H1 (cell line): Measurements from ENCODE around the gene TTC21A. TPM values are rescaled to one million over a fixed set of nuclear protein-coding genes. Genes with fewer than 3 reads are reported as not detected.

Experiments
- CTCF ChIA-PET: fragments of 300-600 bp; sonication (Branson Sonifier 250); formaldehyde crosslinking; loops from one replicate; lab custom pipeline; 2021; ENCODE audit not compliant: partially characterized antibody; lab: Charles Lee
- POLR2A ChIA-PET: fragments of 300-600 bp; sonication (Branson Sonifier 250); formaldehyde crosslinking; loops from one replicate; lab custom pipeline; 2021; ENCODE audit warnings: inconsistent platforms; ENCODE audit not compliant: partially characterized antibody; lab: Charles Lee
- DNase-seq, 2 experiments: peaks; one replicate each; pipeline versions ENCODE4 v3.0.0 to v3.0.0-alpha.2; 2010 to 2022; ENCODE audit warnings: low spot score in 2 of 2, low read depth in 1 of 2, mixed read lengths in 1 of 2
- FAIRE-seq: peaks from 2 replicates; lab custom pipeline; 2011; peaks lifted over from hg19 to GRCh38; lab: Jason Lieb, UNC
- H2AFZ ChIP-seq: 2 replicates; pipeline ENCODE4 v1.8.1; 2012; ENCODE audit warnings: low read length, inconsistent platforms
- H2AK5ac ChIP-seq: 2 replicates; pipeline ENCODE4 v1.6.1; 2013; ENCODE audit warnings: low read depth, low read length
- H2BK120ac ChIP-seq: replicated peaks from 2 replicates; pipeline ENCODE3; 2013; ENCODE audit warnings: low read depth, low read length, inconsistent platforms
- H2BK12ac ChIP-seq: 2 replicates; pipeline ENCODE4 v1.6.1; 2013; ENCODE audit warnings: low read depth, low read length
- H2BK15ac ChIP-seq: 2 replicates; pipeline ENCODE4 v1.6.1; 2013; ENCODE audit warnings: low read length
- H2BK20ac ChIP-seq: 2 replicates; pipeline ENCODE4 v1.6.1; 2013; ENCODE audit warnings: low read length
- H2BK5ac ChIP-seq: 2 replicates; pipeline ENCODE4 v1.6.1; 2013; ENCODE audit warnings: low read depth, low read length
- H3K14ac ChIP-seq: 2 replicates; pipeline ENCODE4 v1.6.1; 2013; ENCODE audit warnings: inconsistent platforms; ENCODE audit not compliant: insufficient read length
- H3K18ac ChIP-seq: 2 replicates; pipeline ENCODE4 v1.6.1; 2013; ENCODE audit warnings: low read length; ENCODE audit errors: extremely low read depth
- H3K23ac ChIP-seq: 2 replicates; pipeline ENCODE4 v1.6.1; 2013; ENCODE audit warnings: inconsistent platforms; ENCODE audit not compliant: insufficient read length
- H3K23me2 ChIP-seq: 2 replicates; pipeline ENCODE4 v1.6.1; 2013; ENCODE audit warnings: low read depth, low read length
- H3K27ac ChIP-seq: 2 replicates; pipeline ENCODE4 v1.6.1; 2011; ENCODE audit warnings: low read depth, low read length, inconsistent platforms
- H3K27me3 ChIP-seq, 4 experiments: replicated peaks in 1 of 4; 1 replicate in 1 of 4; 2 replicates in 3 of 4; pipeline versions ENCODE4 v1.6.1 to v1.8.1; 2011 to 2013; ENCODE audit warnings: low read length in 3 of 4, mild to moderate bottlenecking in 3 of 4, inconsistent platforms in 2 of 4, mixed read lengths in 2 of 4, moderate library complexity in 1 of 4; ENCODE audit not compliant: control insufficient read depth in 3 of 4, insufficient read depth in 3 of 4; ENCODE audit errors: extremely low read depth in 1 of 4
- H3K36me3 ChIP-seq, 4 experiments: 2 replicates each; pipeline versions ENCODE4 v1.6.1 to v1.8.1; 2011 to 2013; ENCODE audit warnings: mild to moderate bottlenecking in 4 of 4, low read length in 3 of 4, moderate library complexity in 2 of 4, control low read depth in 1 of 4, inconsistent platforms in 1 of 4; ENCODE audit not compliant: insufficient read depth in 4 of 4, control insufficient read depth in 2 of 4
- H3K4ac ChIP-seq: replicated peaks from 2 replicates; pipeline ENCODE3; 2013; ENCODE audit warnings: low read length, low read depth, mixed read lengths, inconsistent platforms; ENCODE audit not compliant: insufficient read length
- H3K4me1 ChIP-seq, 4 experiments: replicated peaks in 1 of 4; 1 replicate in 1 of 4; 2 replicates in 3 of 4; pipeline versions ENCODE4 v1.6.1 to v1.8.1; 2011 to 2013; ENCODE audit warnings: low read length in 3 of 4, inconsistent platforms in 2 of 4, mixed read lengths in 1 of 4; ENCODE audit not compliant: insufficient read depth in 4 of 4, control insufficient read depth in 3 of 4
- H3K4me2 ChIP-seq, 2 experiments: 2 replicates each; pipeline versions ENCODE4 v1.6.1 to v1.8.1; 2011 to 2013; ENCODE audit warnings: low read depth in 2 of 2, low read length in 2 of 2, control low read depth in 1 of 2, inconsistent platforms in 1 of 2, mild to moderate bottlenecking in 1 of 2; ENCODE audit not compliant: insufficient read depth in 1 of 2
- H3K4me3 ChIP-seq, 4 experiments: fragments of 200-600, 300-600 bp in 1 of 4; sonication (generic), shearing (Covaris generic), sonication (Bioruptor Twin) in 1 of 4; 2 replicates each; pipeline versions ENCODE4 v1.5.1 to v1.8.1; 2011 to 2016; ENCODE audit warnings: low read length in 4 of 4, low read depth in 3 of 4, control low read depth in 2 of 4, inconsistent platforms in 2 of 4, mild to moderate bottlenecking in 2 of 4, mixed read lengths in 1 of 4, moderate library complexity in 1 of 4; ENCODE audit not compliant: insufficient read depth in 2 of 4; ENCODE audit errors: extremely low read depth in 1 of 4
- H3K56ac ChIP-seq: replicated peaks from 2 replicates; pipeline ENCODE3; 2013; ENCODE audit warnings: low read depth, mild to moderate bottlenecking, mixed read lengths, low read length, inconsistent platforms; ENCODE audit not compliant: insufficient read length
- H3K79me1 ChIP-seq: 2 replicates; pipeline ENCODE4 v1.6.1; 2013; ENCODE audit warnings: low read depth, low read length, control low read depth
- H3K79me2 ChIP-seq, 2 experiments: 2 replicates each; pipeline versions ENCODE4 v1.6.1 to v1.8.1; 2012 to 2013; ENCODE audit warnings: low read length in 2 of 2, mild to moderate bottlenecking in 2 of 2, inconsistent platforms in 1 of 2; ENCODE audit not compliant: insufficient read depth in 2 of 2, control insufficient read depth in 1 of 2
- H3K9ac ChIP-seq, 4 experiments: replicated peaks in 1 of 4; 1 replicate in 1 of 4; 2 replicates in 3 of 4; pipeline versions ENCODE4 v1.6.1 to v1.8.1; 2011 to 2013; ENCODE audit warnings: low read depth in 3 of 4, low read length in 3 of 4, control low read depth in 2 of 4, mild to moderate bottlenecking in 2 of 4, moderate library complexity in 2 of 4, inconsistent platforms in 1 of 4; ENCODE audit errors: extremely low read depth in 1 of 4
- H3K9me3 ChIP-seq, 2 experiments: 2 replicates each; pipeline versions ENCODE4 v1.6.1 to v1.8.1; 2012 to 2013; ENCODE audit warnings: mild to moderate bottlenecking in 2 of 2, moderate library complexity in 2 of 2, control low read depth in 1 of 2, inconsistent platforms in 1 of 2, low read depth in 1 of 2, low read length in 1 of 2, mixed read lengths in 1 of 2; ENCODE audit not compliant: insufficient read depth in 2 of 2
- H4K20me1 ChIP-seq, 2 experiments: replicated peaks in 1 of 2; 2 replicates each; pipeline versions ENCODE3 to v1.8.1; 2011 to 2013; ENCODE audit warnings: inconsistent platforms in 2 of 2, low read length in 2 of 2, mild to moderate bottlenecking in 1 of 2; ENCODE audit not compliant: insufficient read depth in 2 of 2, control insufficient read depth in 1 of 2
- H4K5ac ChIP-seq: 2 replicates; pipeline ENCODE4 v1.6.1; 2013; ENCODE audit warnings: low read length, low read depth, mixed read lengths, inconsistent platforms; ENCODE audit not compliant: insufficient read length
- H4K8ac ChIP-seq: 2 replicates; pipeline ENCODE4 v1.8.0; 2013; ENCODE audit warnings: mild to moderate bottlenecking, moderate library complexity, low read length, inconsistent platforms; ENCODE audit not compliant: insufficient read depth; ENCODE audit errors: extremely low read depth
- H4K91ac ChIP-seq: replicated peaks from 2 replicates; pipeline ENCODE3; 2013; ENCODE audit warnings: low read length, mixed read lengths, inconsistent platforms; ENCODE audit not compliant: insufficient read length
- CBX5 ChIP-seq: fragments of 300-800, 300-1000 bp; sonication (generic); IDR thresholded peaks from 2 replicates; pipeline ENCODE4 v1.7.1; 2016; ENCODE audit warnings: antibody characterized with exemption, low read length, low read depth
- EP300 ChIP-seq, 2 experiments: IDR thresholded peaks; 1 replicate in 1 of 2; 2 replicates in 1 of 2; pipeline ENCODE4 v1.6.1; 2011 to 2012; ENCODE audit warnings: low read depth in 2 of 2, low read length in 2 of 2, mild to moderate bottlenecking in 2 of 2, borderline replicate concordance in 1 of 2, inconsistent platforms in 1 of 2, moderate library complexity in 1 of 2
- HDAC2 ChIP-seq, 2 experiments: fragments of 300-600 bp in 1 of 2; sonication (generic) in 1 of 2; IDR thresholded peaks; 2 replicates each; pipeline ENCODE4 v1.6.1; 2011 to 2012; ENCODE audit warnings: low read depth in 2 of 2, low read length in 2 of 2, mild to moderate bottlenecking in 2 of 2, moderate library complexity in 2 of 2, borderline replicate concordance in 1 of 2, inconsistent platforms in 1 of 2
- SIN3A ChIP-seq, 2 experiments: IDR thresholded peaks in 1 of 2; conservative IDR thresholded peaks in 1 of 2; 2 replicates each; pipeline ENCODE4 v1.6.1; 2011 to 2012; ENCODE audit warnings: low read length in 2 of 2, improper control_type of control experiment in 1 of 2, low read depth in 1 of 2, mild to moderate bottlenecking in 1 of 2
- SRF ChIP-seq: IDR thresholded peaks from 2 replicates; pipeline ENCODE4 v1.6.1; 2011; ENCODE audit warnings: mild to moderate bottlenecking, low read depth, low read length, moderate library complexity
- YY1 ChIP-seq: IDR thresholded peaks from 2 replicates; pipeline ENCODE4 v1.6.1; 2011; ENCODE audit warnings: low read depth, mild to moderate bottlenecking, low read length
- WGBS, 2 experiments: shearing (Covaris generic) in 1 of 2; methylation state at CpG; one replicate each; pipeline versions ENCODE4 v1.1.6 to v1.1.7; 2013 to 2015; ENCODE audit warnings: low lambda C conversion rate in 2 of 2, mixed read lengths in 2 of 2, inconsistent platforms in 1 of 2, low coverage in 1 of 2, missing lambda C conversion rate in 1 of 2; ENCODE audit not compliant: insufficient replicate concordance in 2 of 2, insufficient coverage in 1 of 2, insufficient read length in 1 of 2; ENCODE audit errors: extremely low coverage in 1 of 2, missing lambda C conversion rate in 1 of 2; 5-methylcytosine and 5-hydroxymethylcytosine counted together
- polyA plus RNA-seq, 7 experiments: library from polyadenylated mRNA; depleted of rRNA in 3 of 7; stranded (reverse) in 5 of 7; unstranded in 2 of 7; fragments of >200 nt in 5 of 7; fragments of 200-250 nt in 2 of 7; gene quantifications; 1 replicate in 5 of 7; 2 replicates in 1 of 7; 4 replicates in 1 of 7; pipeline versions ENCODE4 v1.2.1 to v1.2.3, GENCODE V29; 2011 to 2013; ENCODE audit warnings: missing spikeins in 2 of 7, mixed read lengths in 2 of 7
- total RNA-seq: library from RNA; stranded (reverse); fragmentation: NEBNext Ultra II Directional; extraction: Animal tissue kit (Norgen Biotek cat#: 25700); gene quantifications from 2 replicates; pipeline ENCODE4 v1.2.1, GENCODE V29; 2021

Gene TTC21A
- total and polyA plus RNA-seq, 2 of the 8 experiments (the other 6 are each of a cell fraction or from before 2014, with no cell fraction given): 2.3 to 2.8 TPM

GRCh38 chr3:39186692-39187151, 79.2 kb downstream of the TTC21A start:
- no peak overlapping the region for H3K23ac ChIP-seq
- H4K91ac ChIP-seq: no peak overlapping the region
- no peak overlapping the region; the same call in 1 of the 2 replicates for H4K8ac ChIP-seq
- H3K36me3 ChIP-seq: no peaks in the 10 kb centered on the region
- no peak overlapping the region for H2BK12ac ChIP-seq
- H2BK120ac ChIP-seq: no peak overlapping the region
- H3K14ac ChIP-seq: no peak overlapping the region
- 87% methylated on average over 11 of the region's 11 CpGs; no CpG with 5 or more reads in 1 of the 2 experiments for WGBS, 2 experiments
- H3K9ac ChIP-seq: no peak overlapping the region
- CTCF ChIA-PET: interaction anchor here (1.3 to 18.0 kb wide), 6 partner anchors 9 to 98 kb away, joined by 4 to 767 read pairs (median 103); partner anchors contain the start of gene CX3CR1
- peaks cover 0 to 5% (median 2%) of the 10 kb centered on the region in 4 experiments; a peak in 3 of 7 replicates for H3K4me1 ChIP-seq
- H4K20me1 ChIP-seq: no peaks in the 10 kb centered on the region
- H3K56ac ChIP-seq: no peak overlapping the region
- H3K79me2 ChIP-seq: no peaks in the 10 kb centered on the region
- no peaks in the 10 kb centered on the region for H3K23me2 ChIP-seq
- H2BK20ac ChIP-seq: no peak overlapping the region
- H3K27me3 ChIP-seq: no peaks in the 10 kb centered on the region
- H3K18ac ChIP-seq: no peak overlapping the region
- DNase-seq (no peak), FAIRE-seq (no peak)
- POLR2A ChIA-PET: interaction anchor here (2.6 kb wide), 1 partner anchor 60 kb away, joined by 5 read pairs; no protein-coding TSS in a partner anchor
- H3K4ac ChIP-seq: no peak overlapping the region
- H2AFZ ChIP-seq: no peak overlapping the region
- no peak overlapping the region for H3K27ac ChIP-seq
- no peak overlapping the region for H2BK5ac ChIP-seq
- no peak overlapping the region for H3K4me2 ChIP-seq
- H2BK15ac ChIP-seq: no peak overlapping the region
- TF ChIP-seq CBX5 (no peak), HDAC2 (IDR thresholded peaks at IDR 0.05; ENCODE audit: borderline replicate concordance in 1 of 2, low read depth in 2 of 2, low read length in 2 of 2) (no peak), YY1 (no peak), EP300 (IDR thresholded peaks at IDR 0.05; ENCODE audit: borderline replicate concordance in 1 of 2, low read depth in 2 of 2, low read length in 2 of 2) (no peak), SIN3A (conservative IDR thresholded peaks at IDR 0.05 in 1 of 2, IDR thresholded peaks at IDR 0.05 in 1 of 2; ENCODE audit: low read depth in 1 of 2, low read length in 2 of 2) (no peak), SRF (no peak)
- no peaks in the 10 kb centered on the region for H3K9me3 ChIP-seq
- H3K4me3 ChIP-seq: no peak overlapping the region
- H4K5ac ChIP-seq: no peak overlapping the region
- no peak overlapping the region for H2AK5ac ChIP-seq
- no peaks in the 10 kb centered on the region for H3K79me1 ChIP-seq
